ENCODE data around the gene CMIP. TPM values are rescaled to one million over a fixed set of nuclear protein-coding genes. Genes with fewer than 3 reads are reported as not detected.
A peak's percentile ranks its signal among the peaks of the same experiment; 100 is the strongest.

Gene CMIP
- total RNA-seq, 6 experiments from 2014 or later = 12.2 to 23.0 (median 16.5) TPM

DNA sequence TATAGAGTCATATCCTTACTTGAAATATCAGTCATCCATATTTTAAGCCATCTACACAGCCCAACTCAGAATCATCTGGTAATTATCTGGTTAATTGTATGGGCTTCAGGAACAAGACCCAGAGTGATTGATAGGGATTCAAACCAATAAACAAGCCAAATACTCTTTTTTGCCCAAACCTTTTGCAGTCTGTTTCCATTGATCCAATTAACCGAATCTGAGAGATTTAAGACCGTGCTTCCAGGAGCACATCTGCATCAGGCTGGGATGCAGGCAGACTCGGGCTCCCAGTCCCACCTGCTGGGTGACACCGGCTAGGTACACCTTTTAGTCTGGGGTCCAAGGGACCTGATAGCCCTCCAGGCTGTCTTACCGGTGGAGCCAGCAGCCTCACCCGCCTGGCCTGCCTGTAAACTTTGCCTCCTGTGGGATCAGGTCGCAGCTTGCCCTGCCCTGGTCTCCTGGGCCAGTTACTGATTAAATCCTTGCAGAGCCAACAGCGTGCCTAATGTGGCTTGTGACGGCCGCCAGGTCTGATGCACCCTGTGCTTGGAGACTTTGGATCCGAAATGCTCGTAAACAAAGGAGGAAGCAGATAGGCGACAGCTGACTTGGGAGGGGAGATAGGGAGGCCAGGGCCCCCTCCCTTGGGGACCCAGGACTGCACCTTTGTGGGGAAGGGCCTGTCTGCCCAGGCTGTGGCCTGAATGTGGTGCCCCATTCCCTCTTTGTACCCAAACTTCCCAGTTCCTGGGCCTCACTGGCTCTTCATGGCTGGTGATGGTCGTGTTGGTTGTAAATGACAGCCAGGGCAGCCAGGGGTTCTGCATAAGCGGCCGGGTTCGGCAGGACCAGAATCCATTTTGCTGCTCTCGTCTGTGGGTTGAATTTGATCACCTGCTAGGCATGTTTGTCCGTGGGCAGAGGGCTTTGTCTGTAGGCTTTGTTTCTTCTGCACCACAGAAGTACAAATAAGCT is 3.8 kb downstream of the CMIP start:
- H3K36me3 ChIP-seq = no peaks in the 10 kb centered on the region
- H3K9me3 ChIP-seq = no peaks in the 10 kb centered on the region
- peak overlapping the region; percentile 54 to 84 (median 79) for H3K4me3 ChIP-seq
- H3K27ac ChIP-seq = peak overlapping the region; percentile 71 to 96 (median 89)
- no peaks in the 10 kb centered on the region for H3K27me3 ChIP-seq
- peak; percentile 43 for TF ChIP-seq POLR2A (IDR thresholded peaks at IDR 0.05)
- TF ChIP-seq, protein P1, sequence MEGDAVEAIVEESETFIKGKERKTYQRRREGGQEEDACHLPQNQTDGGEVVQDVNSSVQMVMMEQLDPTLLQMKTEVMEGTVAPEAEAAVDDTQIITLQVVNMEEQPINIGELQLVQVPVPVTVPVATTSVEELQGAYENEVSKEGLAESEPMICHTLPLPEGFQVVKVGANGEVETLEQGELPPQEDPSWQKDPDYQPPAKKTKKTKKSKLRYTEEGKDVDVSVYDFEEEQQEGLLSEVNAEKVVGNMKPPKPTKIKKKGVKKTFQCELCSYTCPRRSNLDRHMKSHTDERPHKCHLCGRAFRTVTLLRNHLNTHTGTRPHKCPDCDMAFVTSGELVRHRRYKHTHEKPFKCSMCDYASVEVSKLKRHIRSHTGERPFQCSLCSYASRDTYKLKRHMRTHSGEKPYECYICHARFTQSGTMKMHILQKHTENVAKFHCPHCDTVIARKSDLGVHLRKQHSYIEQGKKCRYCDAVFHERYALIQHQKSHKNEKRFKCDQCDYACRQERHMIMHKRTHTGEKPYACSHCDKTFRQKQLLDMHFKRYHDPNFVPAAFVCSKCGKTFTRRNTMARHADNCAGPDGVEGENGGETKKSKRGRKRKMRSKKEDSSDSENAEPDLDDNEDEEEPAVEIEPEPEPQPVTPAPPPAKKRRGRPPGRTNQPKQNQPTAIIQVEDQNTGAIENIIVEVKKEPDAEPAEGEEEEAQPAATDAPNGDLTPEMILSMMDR (IDR thresholded peaks at IDR 0.05) = no peak
- ATAC-seq = peak; percentile 59 to 75 (median 68)
- H3K4me1 ChIP-seq = peaks cover 0 to 66% (median 34%) of the 10 kb centered on the region in 4 donors
- peak; percentile 85 to 95 (median 95) for DNase-seq
- 29% methylated on average over 5 of the region's 19 CpGs for WGBS (ENCODE audit: insufficient coverage, low coverage, low lambda C conversion rate, missing lambda C conversion rate)
- intact Hi-C loops (cut with DNase I) = no loop called here

DNA sequence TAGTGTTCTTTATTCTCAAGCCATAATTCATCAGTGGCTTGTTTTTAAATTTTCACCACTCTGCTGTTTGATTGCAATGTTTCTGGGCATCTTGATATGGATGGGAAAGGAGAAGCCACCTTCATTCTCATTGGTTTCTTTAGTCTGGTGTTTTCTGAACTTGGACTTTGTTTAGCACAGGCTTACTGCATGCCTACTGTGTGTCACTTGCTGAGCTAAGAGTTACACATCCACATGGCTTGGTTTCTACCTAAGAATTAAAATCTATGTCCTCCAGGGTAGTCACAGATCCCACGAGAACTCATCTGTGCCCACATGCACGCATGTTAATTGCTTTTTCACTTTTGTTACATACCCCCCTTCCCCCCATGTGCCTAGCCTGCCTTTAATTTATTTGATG is 4.6 kb downstream of the CMIP start:
- peak overlapping the region; percentile 71 to 96 (median 89) for H3K27ac ChIP-seq
- no peak overlapping the region for H3K4me3 ChIP-seq

DNA sequence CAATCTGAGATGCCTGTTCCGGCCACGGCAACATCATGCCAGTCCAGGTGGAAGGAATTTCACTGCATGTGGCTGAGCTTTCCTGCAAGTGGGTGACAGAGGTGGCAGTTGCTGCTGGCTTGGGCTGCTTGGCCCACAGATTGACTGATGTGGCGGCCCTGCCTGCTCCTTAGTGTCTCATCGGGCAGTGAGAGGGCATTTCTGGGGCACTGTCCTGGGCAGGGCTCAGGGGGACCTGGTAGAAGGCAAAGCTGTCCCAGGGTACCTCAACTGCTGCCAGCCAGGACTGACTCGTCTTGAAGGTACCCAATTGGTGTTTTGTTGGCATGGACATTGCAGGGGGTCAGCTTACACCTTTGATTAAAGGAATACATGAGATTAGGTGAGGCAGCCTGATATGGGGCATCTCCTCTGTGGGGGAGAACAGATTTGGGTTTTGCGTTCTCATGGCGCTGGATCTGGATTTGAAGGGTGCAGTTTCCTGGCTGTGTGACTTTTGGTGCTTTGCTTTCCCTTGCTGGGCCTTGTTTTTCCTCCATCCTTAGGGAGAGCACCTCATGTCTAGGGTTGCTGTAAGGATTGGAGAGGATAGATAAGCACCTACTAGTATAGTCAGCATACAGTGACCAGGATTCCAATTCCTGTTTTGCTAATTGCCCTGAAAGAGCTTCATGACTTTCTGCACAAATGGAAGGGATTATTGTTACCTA is 5.4 kb downstream of the CMIP start:
- peak overlapping the region in 1 of 3 donors; percentile 96 for H3K27ac ChIP-seq
- WGBS (ENCODE audit: insufficient coverage, low coverage, low lambda C conversion rate, missing lambda C conversion rate) = 60% methylated on average over 2 of the region's 7 CpGs
- ATAC-seq = no peak
- DNase-seq = no peak
- H3K9me3 ChIP-seq = no peaks in the 10 kb centered on the region
- peaks cover 0 to 80% (median 42%) of the 10 kb centered on the region in 4 donors for H3K4me1 ChIP-seq
- intact Hi-C loops (cut with DNase I) = loop anchor here in 1 of 2 donors (10.0 kb wide), 1 partner anchor 85 kb away; no protein-coding TSS in a partner anchor
- H3K27me3 ChIP-seq = no peaks in the 10 kb centered on the region
- TF ChIP-seq, protein P1 (IDR thresholded peaks at IDR 0.05) = no peak
- TF ChIP-seq POLR2A (IDR thresholded peaks at IDR 0.05) = no peak
- H3K4me3 ChIP-seq = no peak overlapping the region
- H3K36me3 ChIP-seq = no peaks in the 10 kb centered on the region

More for the DNA sequence above, 4.6 kb downstream of the CMIP start:
- 68% methylated on average over 2 of the region's 2 CpGs for WGBS (ENCODE audit: insufficient coverage, low coverage, low lambda C conversion rate, missing lambda C conversion rate)
- peaks cover 0 to 73% (median 39%) of the 10 kb centered on the region in 4 donors for H3K4me1 ChIP-seq
- no peak for DNase-seq
- no peaks in the 10 kb centered on the region for H3K9me3 ChIP-seq
- ATAC-seq = no peak
- intact Hi-C loops (cut with DNase I) = no loop called here
- no peaks in the 10 kb centered on the region for H3K27me3 ChIP-seq
- TF ChIP-seq, protein P1 (IDR thresholded peaks at IDR 0.05) = no peak
- no peak for TF ChIP-seq POLR2A (IDR thresholded peaks at IDR 0.05)
- no peaks in the 10 kb centered on the region for H3K36me3 ChIP-seq

DNA sequence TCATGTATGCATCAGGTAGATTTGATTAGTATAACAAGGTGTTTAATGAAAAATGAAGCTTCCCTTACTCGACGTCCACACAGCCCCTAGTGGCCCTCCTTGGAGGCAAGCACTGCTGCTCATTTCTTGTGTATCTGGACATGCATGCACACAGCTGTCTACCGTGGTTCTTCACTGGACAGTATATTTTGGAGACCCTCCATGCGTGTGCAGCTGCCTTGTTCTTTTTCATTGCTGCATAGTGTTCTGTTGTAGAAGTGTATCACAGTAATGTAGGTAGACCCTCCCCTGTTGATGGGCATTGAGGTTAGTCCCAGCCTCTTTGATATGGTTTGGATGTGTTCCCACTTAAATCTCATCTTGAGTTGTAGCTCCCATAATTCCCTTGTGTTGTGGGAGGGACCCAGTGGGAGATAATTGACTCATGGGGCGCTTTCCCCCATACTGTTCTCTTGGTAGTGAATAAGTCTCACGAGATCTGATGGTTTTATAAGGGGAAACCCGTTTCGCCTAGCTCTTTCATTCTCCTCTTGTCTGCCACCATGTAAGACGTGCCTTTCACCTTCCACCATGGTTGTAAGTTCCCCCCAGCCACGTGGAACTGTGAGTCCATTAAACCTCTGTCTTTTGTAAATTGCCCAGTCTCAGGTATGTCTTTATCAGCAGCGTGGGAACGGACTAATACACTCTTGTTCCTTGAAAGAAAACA is 6.3 kb downstream of the CMIP start:
- no peak for TF ChIP-seq POLR2A (IDR thresholded peaks at IDR 0.05)
- TF ChIP-seq, protein P1 (IDR thresholded peaks at IDR 0.05) = no peak
- WGBS (ENCODE audit: insufficient coverage, low coverage, low lambda C conversion rate, missing lambda C conversion rate) = 80% methylated on average over 9 of the region's 12 CpGs

More for the DNA sequence above, 6.3 kb downstream of the CMIP start:
- intact Hi-C loops (cut with DNase I) = loop anchor here in 1 of 2 donors (10.0 kb wide), 1 partner anchor 84 kb away; no protein-coding TSS in a partner anchor
- Histone ChIP-seq H3K4me1 (peaks cover 0 to 89% (median 47%) of the 10 kb centered on the region in 4 donors), H3K27me3 (no peaks in the 10 kb centered on the region), H3K9me3 (no peaks in the 10 kb centered on the region), H3K36me3 (no peaks in the 10 kb centered on the region), H3K27ac (peak overlapping the region in 1 of 3 donors; percentile 59), H3K4me3 (no peak overlapping the region)
- DNase-seq (no peak), ATAC-seq (no peak)

Measured in right lobe of liver (tissue), 6 donors.